Measurements from ENCODE around the gene CACNA1C. TPM values are rescaled to one million over a fixed set of nuclear protein-coding genes. Genes with fewer than 3 reads are reported as not detected.

Gene CACNA1C
- total and polyA plus RNA-seq, 2 donors (not counting 1 experiment from before 2014, with no cell fraction given), result 0.01 to 0.02 TPM

GRCh38 chr12:2307550-2307949, 254.8 kb downstream of the CACNA1C start:
- Histone ChIP-seq H3K9me3 (ENCODE audit: control extremely low read depth in 1 of 3, control insufficient read depth in 2 of 3, insufficient read depth in 1 of 3, low read length in 2 of 3) (no peaks in the 10 kb centered on the region), H3K4me3 (ENCODE audit: control extremely low read depth in 1 of 5, extremely low read depth in 1 of 5, insufficient read depth in 1 of 5, low read depth in 2 of 5, low read length in 4 of 5) (no peak overlapping the region), H3K79me2 (ENCODE audit: control insufficient read depth, insufficient read depth, low read length) (no peaks in the 10 kb centered on the region), H3K27ac (ENCODE audit: low read length in 2 of 2) (no peak overlapping the region), H3K4me1 (ENCODE audit: control insufficient read depth in 2 of 2, insufficient read depth in 2 of 2, low read length in 2 of 2) (peaks cover 0 to 4% of the 10 kb centered on the region in 2 donors), H3K36me3 (replicated peaks in 1 of 2; ENCODE audit: control extremely low read depth in 1 of 2, control insufficient read depth in 1 of 2, extremely low read depth in 1 of 2, insufficient read depth in 2 of 2, low read length in 1 of 2) (no peaks in the 10 kb centered on the region), H3K27me3 (replicated peaks in 1 of 4; ENCODE audit: control extremely low read depth in 1 of 4, control insufficient read depth in 3 of 4, insufficient read depth in 4 of 4, low read length in 3 of 4) (no peaks in the 10 kb centered on the region), H3K4me2 (replicated peaks; ENCODE audit: low read depth, low read length, poor library complexity, severe bottlenecking) (no peak overlapping the region), H3K9ac (ENCODE audit: low read length) (no peak overlapping the region), H2AFZ (ENCODE audit: insufficient read depth, low read depth, low read length, poor library complexity, severe bottlenecking) (no peak overlapping the region), H4K20me1 (ENCODE audit: control insufficient read depth, insufficient read depth, low read length, poor library complexity, severe bottlenecking) (no peaks in the 10 kb centered on the region)
- Mint-ChIP-seq H3K27me3 (no peaks in the 10 kb centered on the region), H3K9me3 (ENCODE audit: insufficient read depth) (peaks cover 7% of the 10 kb centered on the region), H3K4me3 (no peak overlapping the region), H3K4me1 (no peaks in the 10 kb centered on the region), H3K27ac (no peak overlapping the region)
- ATAC-seq (ENCODE audit: low read depth), result no peak
- no peak for DNase-seq
- CTCF ChIA-PET, result no interaction called here
- WGBS (ENCODE audit: insufficient coverage), result 100% methylated on average over 2 of the region's 3 CpGs
- POLR2A ChIA-PET, result no interaction called here
- intact Hi-C loops (cut with micrococcal nuclease), result no loop called here
- TF ChIP-seq CTCF (IDR thresholded peaks at IDR 0.05) (no peak), EZH2 (IDR thresholded peaks at IDR 0.05; ENCODE audit: borderline replicate concordance, insufficient read depth, low read depth, low read length, poor library complexity, severe bottlenecking) (no peak)

GRCh38 chr12:2309647-2310046, 256.9 kb downstream of the CACNA1C start:
- Mint-ChIP-seq H3K4me3 (no peak overlapping the region), H3K27ac (no peak overlapping the region), H3K27me3 (peaks cover 4% of the 10 kb centered on the region), H3K4me1 (no peaks in the 10 kb centered on the region), H3K9me3 (ENCODE audit: insufficient read depth) (peaks cover 11% of the 10 kb centered on the region)
- Histone ChIP-seq H3K4me1 (ENCODE audit: control insufficient read depth in 2 of 2, insufficient read depth in 2 of 2, low read length in 2 of 2) (peaks cover 0 to 4% of the 10 kb centered on the region in 2 donors), H2AFZ (ENCODE audit: insufficient read depth, low read depth, low read length, poor library complexity, severe bottlenecking) (no peak overlapping the region), H3K79me2 (ENCODE audit: control insufficient read depth, insufficient read depth, low read length) (no peaks in the 10 kb centered on the region), H3K36me3 (replicated peaks in 1 of 2; ENCODE audit: control extremely low read depth in 1 of 2, control insufficient read depth in 1 of 2, extremely low read depth in 1 of 2, insufficient read depth in 2 of 2, low read length in 1 of 2) (no peaks in the 10 kb centered on the region), H3K4me3 (ENCODE audit: control extremely low read depth in 1 of 5, extremely low read depth in 1 of 5, insufficient read depth in 1 of 5, low read depth in 2 of 5, low read length in 4 of 5) (no peak overlapping the region), H3K27me3 (replicated peaks in 1 of 4; ENCODE audit: control extremely low read depth in 1 of 4, control insufficient read depth in 3 of 4, insufficient read depth in 4 of 4, low read length in 3 of 4) (no peaks in the 10 kb centered on the region), H3K9ac (ENCODE audit: low read length) (no peak overlapping the region), H3K4me2 (replicated peaks; ENCODE audit: low read depth, low read length, poor library complexity, severe bottlenecking) (no peak overlapping the region), H3K27ac (ENCODE audit: low read length in 2 of 2) (no peak overlapping the region), H4K20me1 (ENCODE audit: control insufficient read depth, insufficient read depth, low read length, poor library complexity, severe bottlenecking) (no peaks in the 10 kb centered on the region), H3K9me3 (ENCODE audit: control extremely low read depth in 1 of 3, control insufficient read depth in 2 of 3, insufficient read depth in 1 of 3, low read length in 2 of 3) (peaks cover 0 to 3% (median 0%) of the 10 kb centered on the region in 3 donors)
- intact Hi-C loops (cut with micrococcal nuclease), result no loop called here
- POLR2A ChIA-PET, result no interaction called here
- WGBS (ENCODE audit: insufficient coverage), result 16% methylated on average over 3 of the region's 5 CpGs
- DNase-seq (no peak), ATAC-seq (ENCODE audit: low read depth) (no peak)
- TF ChIP-seq CTCF (IDR thresholded peaks at IDR 0.05) (no peak), EZH2 (IDR thresholded peaks at IDR 0.05; ENCODE audit: borderline replicate concordance, insufficient read depth, low read depth, low read length, poor library complexity, severe bottlenecking) (no peak)
- CTCF ChIA-PET, result no interaction called here

Measured in B cell (primary cell).